ENCODE data around the gene RNPEP.

GRCh38 chr1:202047977-202048376 is 65.5 kb downstream of the RNPEP start:
- TF ChIP-seq CTCF (IDR thresholded peaks at IDR 0.05; ENCODE audit: poor library complexity), result no peak
- TF ChIP-seq EZH2 (IDR thresholded peaks at IDR 0.05; ENCODE audit: borderline replicate concordance), result no peak

Data from hepatocyte (in vitro differentiated cells).